ENCODE measurements around the gene BDKRB1. TPM values are rescaled to one million over a fixed set of nuclear protein-coding genes. Genes with fewer than 3 reads are reported as not detected.

BDKRB1 gene
- polyA plus RNA-seq, 3 donors, result not detected

DNA sequence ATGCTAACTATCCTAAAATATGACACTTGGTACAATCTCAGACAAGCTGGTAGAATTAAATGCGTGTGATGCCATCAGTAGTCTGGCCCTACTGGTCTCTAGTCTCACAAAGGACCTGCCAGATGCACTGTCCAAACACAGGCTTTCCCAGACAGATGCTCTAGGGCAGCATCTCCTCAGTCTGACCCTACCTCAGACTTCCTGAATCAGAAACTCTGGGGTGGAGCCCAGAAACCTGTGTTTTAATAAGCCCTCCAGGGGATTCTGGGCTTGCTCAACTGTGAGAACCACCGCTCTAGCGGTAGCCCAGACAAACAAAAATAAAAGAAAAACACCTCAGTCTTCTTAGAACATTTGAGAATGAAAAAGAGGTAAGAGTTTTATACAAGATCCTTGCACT, 48.0 kb downstream of the BDKRB1 start:
- Mint-ChIP-seq H3K9me3 (peaks cover 0 to 2% (median 0%) of the 10 kb centered on the region in 7 donors), H3K36me3 (peaks cover 62 to 66% of the 10 kb centered on the region in 2 donors), H3K4me1 (no peaks in the 10 kb centered on the region), H3K27ac (no peak overlapping the region), H3K4me3 (no peak overlapping the region), H3K27me3 (ENCODE audit: low read depth in 3 of 3) (no peaks in the 10 kb centered on the region)
- intact Hi-C loops (cut with micrococcal nuclease), result no loop called here
- no peak overlapping the region for H3K9ac ChIP-seq (ENCODE audit: insufficient read depth, low read length, poor library complexity, severe bottlenecking)
- H3K36me3 ChIP-seq (replicated peaks in 1 of 2; ENCODE audit: control insufficient read depth in 1 of 2, insufficient read depth in 2 of 2, low read length in 2 of 2), result peaks cover 67 to 93% of the 10 kb centered on the region in 2 donors
- no peak for TF ChIP-seq CTCF (IDR thresholded peaks at IDR 0.05)
- no peaks in the 10 kb centered on the region for H3K27me3 ChIP-seq (ENCODE audit: control insufficient read depth in 2 of 2, insufficient read depth in 2 of 2, low read length in 2 of 2)
- WGBS (ENCODE audit: insufficient coverage), result 100% methylated on average over 1 of the region's 3 CpGs
- H2AFZ ChIP-seq (ENCODE audit: insufficient read depth, low read depth, low read length, poor library complexity, severe bottlenecking), result no peak overlapping the region
- H3K4me3 ChIP-seq (replicated peaks in 1 of 3; ENCODE audit: low read depth in 2 of 3, low read length in 3 of 3), result no peak overlapping the region
- H3K79me2 ChIP-seq (ENCODE audit: insufficient read depth, low read length), result no peaks in the 10 kb centered on the region
- no peaks in the 10 kb centered on the region for H3K9me3 ChIP-seq (replicated peaks in 1 of 2; ENCODE audit: control insufficient read depth in 1 of 2, insufficient read depth in 1 of 2, low read length in 2 of 2)
- no peaks in the 10 kb centered on the region for H3K4me1 ChIP-seq (ENCODE audit: control insufficient read depth in 1 of 2, insufficient read depth in 2 of 2, low read length in 2 of 2)
- H3K27ac ChIP-seq (ENCODE audit: low read depth in 1 of 2, low read length in 2 of 2), result no peak overlapping the region
- DNase-seq, result no peak
- H4K20me1 ChIP-seq (ENCODE audit: insufficient read depth, low read length), result no peaks in the 10 kb centered on the region
- H3K4me2 ChIP-seq (replicated peaks; ENCODE audit: extremely low read depth, low read length, poor library complexity, severe bottlenecking), result no peak overlapping the region

- Mint-ChIP-seq H3K36me3 (peaks cover 64 to 69% of the 10 kb centered on the region in 2 donors), H3K9me3 (peaks cover 0 to 2% (median 0%) of the 10 kb centered on the region in 7 donors), H3K27me3 (ENCODE audit: low read depth in 3 of 3) (no peaks in the 10 kb centered on the region), H3K27ac (peak overlapping the region in 2 of 7 donors; percentile 5 to 66), H3K4me1 (no peaks in the 10 kb centered on the region), H3K4me3 (no peak overlapping the region)
- no peak overlapping the region for H3K9ac ChIP-seq (ENCODE audit: insufficient read depth, low read length, poor library complexity, severe bottlenecking)
- 87% methylated on average over 5 of the region's 9 CpGs for WGBS (ENCODE audit: insufficient coverage)
- no peaks in the 10 kb centered on the region for H4K20me1 ChIP-seq (ENCODE audit: insufficient read depth, low read length)
- intact Hi-C loops (cut with micrococcal nuclease), result no loop called here
- no peaks in the 10 kb centered on the region for H3K79me2 ChIP-seq (ENCODE audit: insufficient read depth, low read length)
- H3K4me3 ChIP-seq (replicated peaks in 1 of 3; ENCODE audit: low read depth in 2 of 3, low read length in 3 of 3), result no peak overlapping the region
- H3K9me3 ChIP-seq (replicated peaks in 1 of 2; ENCODE audit: control insufficient read depth in 1 of 2, insufficient read depth in 1 of 2, low read length in 2 of 2), result no peaks in the 10 kb centered on the region
- H2AFZ ChIP-seq (ENCODE audit: insufficient read depth, low read depth, low read length, poor library complexity, severe bottlenecking), result no peak overlapping the region
- no peak overlapping the region for H3K27ac ChIP-seq (ENCODE audit: low read depth in 1 of 2, low read length in 2 of 2)
- H3K27me3 ChIP-seq (ENCODE audit: control insufficient read depth in 2 of 2, insufficient read depth in 2 of 2, low read length in 2 of 2), result no peaks in the 10 kb centered on the region
- H3K4me1 ChIP-seq (ENCODE audit: control insufficient read depth in 1 of 2, insufficient read depth in 2 of 2, low read length in 2 of 2), result no peaks in the 10 kb centered on the region
- H3K36me3 ChIP-seq (replicated peaks in 1 of 2; ENCODE audit: control insufficient read depth in 1 of 2, insufficient read depth in 2 of 2, low read length in 2 of 2), result peaks cover 69 to 93% of the 10 kb centered on the region in 2 donors
- DNase-seq, result no peak
- TF ChIP-seq CTCF (IDR thresholded peaks at IDR 0.05), result no peak
- no peak overlapping the region for H3K4me2 ChIP-seq (replicated peaks; ENCODE audit: extremely low read depth, low read length, poor library complexity, severe bottlenecking)
These were observed 48.9 kb downstream of the BDKRB1 start for GRCh38 chr14:96304956-96305355.
